Natural killer cell (primary cell): ENCODE measurements around the gene HPCAL4. TPM values are rescaled to one million over a fixed set of nuclear protein-coding genes. Genes with fewer than 3 reads are reported as not detected.

ENCODE experiments used
- ATAC-seq, 3 donors: fragments of 150-1000 bp in 2 of 3; fragments of 200-7000 bp in 1 of 3; cut with Tn5 transposase; 1 replicate in 1 of 3; 2 replicates in 2 of 3; pipeline ENCODE4 v1.10.0; 2021; ENCODE audit warnings: mild to moderate bottlenecking in 2 of 3, moderate library complexity in 2 of 3
- DNase-seq, 2 donors: peaks; one replicate each; pipeline versions ENCODE4 v3.0.0 to v3.0.0-alpha.2; 2013 to 2021; ENCODE audit warnings: mixed read lengths in 1 of 2
- H3K27ac ChIP-seq: one replicate; pipeline ENCODE4 v1.5.1; 2013; ENCODE audit warnings: mild to moderate bottlenecking, low read length
- H3K27me3 ChIP-seq: one replicate; pipeline ENCODE4 v1.6.1; 2013; ENCODE audit warnings: low read length; ENCODE audit not compliant: control insufficient read depth, insufficient read depth
- H3K36me3 ChIP-seq: one replicate; pipeline ENCODE4 v1.6.1; 2013; ENCODE audit warnings: low read length; ENCODE audit not compliant: control insufficient read depth, insufficient read depth
- H3K4me1 ChIP-seq: one replicate; pipeline ENCODE4 v1.6.1; 2013; ENCODE audit warnings: low read length; ENCODE audit not compliant: control insufficient read depth, insufficient read depth
- H3K4me3 ChIP-seq: one replicate; pipeline ENCODE4 v1.5.1; 2013; ENCODE audit warnings: low read length
- H3K9me3 ChIP-seq: one replicate; pipeline ENCODE4 v1.6.1; 2013; ENCODE audit warnings: low read length; ENCODE audit not compliant: control insufficient read depth, insufficient read depth
- H3K27ac Mint-ChIP-seq, 2 donors: one replicate each; pipeline ENCODE4 v1.8.0; 2022; ENCODE audit warnings: mild to moderate bottlenecking in 2 of 2, mixed read lengths in 2 of 2, moderate library complexity in 1 of 2
- H3K27me3 Mint-ChIP-seq, 2 donors: one replicate each; pipeline ENCODE4 v1.8.0; 2022; ENCODE audit warnings: low read depth in 2 of 2, mixed read lengths in 2 of 2
- H3K36me3 Mint-ChIP-seq: one replicate; pipeline ENCODE4 v1.8.0; 2022; ENCODE audit warnings: mixed read lengths
- H3K4me1 Mint-ChIP-seq, 2 donors: one replicate each; pipeline ENCODE4 v1.8.0; 2022; ENCODE audit warnings: mixed read lengths in 2 of 2
- H3K4me3 Mint-ChIP-seq: one replicate; pipeline ENCODE4 v1.8.0; 2022; ENCODE audit warnings: mild to moderate bottlenecking, moderate library complexity, mixed read lengths
- H3K9me3 Mint-ChIP-seq, 2 donors: one replicate each; pipeline ENCODE4 v1.8.0; 2022; ENCODE audit warnings: mixed read lengths in 2 of 2
- CTCF ChIP-seq: fragments of 200-600 bp; IDR thresholded peaks from one replicate; pipeline ENCODE4 v1.8.0; 2022; ENCODE audit warnings: antibody characterized with exemption
- WGBS: methylation state at CpG from one replicate; pipeline ENCODE4 v1.1.7; 2013; ENCODE audit warnings: missing lambda C conversion rate; ENCODE audit not compliant: insufficient coverage; 5-methylcytosine and 5-hydroxymethylcytosine counted together
- intact Hi-C: fragments of 100-400 bp; cut with micrococcal nuclease; formaldehyde crosslinking; loops from one replicate; pipeline ENCODE4 v1.14.2; 2022
- total RNA-seq, 4 donors: library from RNA; stranded (reverse); fragments of 120-200 nt in 1 of 4; gene quantifications; one replicate each; pipeline versions ENCODE4 v1.2.3 to v1.2.4, GENCODE V29; 2013 to 2022

HPCAL4 gene
- total RNA-seq, 3 donors from 2014 or later (not counting 1 experiment from before 2014, with no cell fraction given) = 0.78 to 1.6 (median 1.3) TPM

GRCh38 chr1:39666772-39667171 lies 24.5 kb downstream of the HPCAL4 start:
- Mint-ChIP-seq H3K36me3 (no peaks in the 10 kb centered on the region), H3K4me3 (no peak overlapping the region), H3K9me3 (no peaks in the 10 kb centered on the region), H3K27me3 (peaks cover 28 to 36% of the 10 kb centered on the region in 2 donors), H3K27ac (no peak overlapping the region), H3K4me1 (no peaks in the 10 kb centered on the region)
- Histone ChIP-seq H3K9me3 (no peaks in the 10 kb centered on the region), H3K4me3 (no peak overlapping the region), H3K36me3 (no peaks in the 10 kb centered on the region), H3K27me3 (peaks cover 11% of the 10 kb centered on the region), H3K27ac (no peak overlapping the region), H3K4me1 (peaks cover 8% of the 10 kb centered on the region)
- intact Hi-C loops = no loop called here
- 73% methylated on average over 3 of the region's 3 CpGs for WGBS
- TF ChIP-seq CTCF = no peak
- ATAC-seq = no peak
- no peak for DNase-seq

DNA sequence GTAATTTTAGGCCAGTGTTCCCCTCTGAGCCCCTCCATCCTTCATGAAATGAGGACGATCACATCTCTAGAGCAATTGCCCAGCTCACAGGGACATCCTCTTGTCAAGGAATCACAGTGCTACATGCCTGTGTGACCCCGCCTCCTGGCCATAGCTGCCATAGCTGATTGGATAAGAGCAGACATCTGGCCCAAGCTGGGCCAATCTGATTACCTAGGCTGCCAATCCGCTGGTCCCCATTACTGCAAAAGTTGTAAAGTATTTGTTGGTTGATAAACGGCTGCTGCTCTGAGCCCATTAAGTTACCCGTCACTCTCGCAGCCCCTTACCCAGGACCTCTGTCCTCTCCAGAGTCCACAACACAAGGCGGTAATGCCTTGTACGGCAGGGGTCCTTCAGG lies 27.7 kb downstream of the HPCAL4 start:
- ATAC-seq (no peak), DNase-seq (no peak)
- Mint-ChIP-seq H3K27ac (no peak overlapping the region), H3K4me1 (no peaks in the 10 kb centered on the region), H3K4me3 (no peak overlapping the region), H3K9me3 (no peaks in the 10 kb centered on the region), H3K36me3 (no peaks in the 10 kb centered on the region), H3K27me3 (peaks cover 11 to 12% of the 10 kb centered on the region in 2 donors)
- 93% methylated on average over 8 of the region's 8 CpGs for WGBS
- intact Hi-C loops = no loop called here
- Histone ChIP-seq H3K27ac (no peak overlapping the region), H3K4me1 (no peaks in the 10 kb centered on the region), H3K4me3 (no peak overlapping the region), H3K9me3 (no peaks in the 10 kb centered on the region), H3K36me3 (no peaks in the 10 kb centered on the region), H3K27me3 (peaks cover 2% of the 10 kb centered on the region)
- TF ChIP-seq CTCF = no peak

DNA sequence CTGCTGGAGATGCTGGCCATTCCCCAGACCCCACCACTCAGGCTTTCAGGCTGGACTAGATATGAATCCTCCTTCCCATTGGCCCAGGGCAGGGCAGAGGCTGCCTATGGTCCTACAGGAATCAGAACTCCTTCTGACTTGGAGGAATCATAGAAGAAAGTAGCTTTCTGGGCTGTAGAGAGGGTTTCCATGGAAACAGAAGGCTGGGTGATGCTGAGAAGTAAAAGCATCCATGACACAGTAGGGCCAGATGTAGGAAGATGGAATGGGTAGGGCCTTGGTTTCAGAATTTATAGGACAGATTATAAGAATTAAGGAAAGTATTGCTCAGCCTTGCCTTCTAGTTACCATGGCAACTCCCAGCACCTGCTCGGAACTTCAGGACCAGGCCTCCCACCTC lies 28.4 kb downstream of the HPCAL4 start:
- H3K9me3 ChIP-seq = no peaks in the 10 kb centered on the region
- Mint-ChIP-seq H3K36me3 (no peaks in the 10 kb centered on the region), H3K27ac (no peak overlapping the region), H3K4me1 (peaks cover 0 to 4% of the 10 kb centered on the region in 2 donors), H3K9me3 (no peaks in the 10 kb centered on the region), H3K4me3 (no peak overlapping the region), H3K27me3 (peaks cover 6% of the 10 kb centered on the region in 2 donors)
- 86% methylated on average over 1 of the region's 1 CpG for whole genome bisulfite sequencing
- intact Hi-C loops = no loop called here
- no peak overlapping the region for H3K4me3 ChIP-seq
- no peak for DNase-seq
- no peak for ATAC-seq
- TF ChIP-seq CTCF = no peak
- peaks cover 2% of the 10 kb centered on the region for H3K4me1 ChIP-seq
- H3K27ac ChIP-seq = no peak overlapping the region
- no peaks in the 10 kb centered on the region for H3K36me3 ChIP-seq
- H3K27me3 ChIP-seq = no peaks in the 10 kb centered on the region

- Mint-ChIP-seq H3K27me3 (peaks cover 0 to 3% of the 10 kb centered on the region in 2 donors), H3K27ac (no peak overlapping the region), H3K36me3 (no peaks in the 10 kb centered on the region), H3K9me3 (no peaks in the 10 kb centered on the region), H3K4me3 (no peak overlapping the region), H3K4me1 (peaks cover 0 to 6% of the 10 kb centered on the region in 2 donors)
- 79% methylated on average over 3 of the region's 5 CpGs for WGBS
- no peak overlapping the region for H3K4me3 ChIP-seq
- H3K27me3 ChIP-seq = no peaks in the 10 kb centered on the region
- ATAC-seq (no peak), DNase-seq (no peak)
- no peak overlapping the region for H3K27ac ChIP-seq
- no peak for TF ChIP-seq CTCF
- H3K9me3 ChIP-seq = no peaks in the 10 kb centered on the region
- intact Hi-C loops = no loop called here
- H3K36me3 ChIP-seq = no peaks in the 10 kb centered on the region
- H3K4me1 ChIP-seq = peaks cover 3% of the 10 kb centered on the region
Observed at GRCh38 chr1:39659538-39659937, 31.7 kb downstream of the HPCAL4 start.
